GM21717 (cell line): ENCODE measurements around the gene CFAP107.
"Not testable (repeated sequence)": the region's sequence is repeated elsewhere in the genome, so short reads cannot be mapped to it uniquely, and the experiment has no call there.

Experiments used
- ATAC-seq: cut with Tn5 transposase; IDR thresholded peaks from one replicate; pipeline ENCODE4 v1.9.1; 2021; ENCODE audit warnings: mild to moderate bottlenecking, moderate library complexity; ENCODE audit not compliant: unreplicated experiment

The CFAP107 gene

DNA sequence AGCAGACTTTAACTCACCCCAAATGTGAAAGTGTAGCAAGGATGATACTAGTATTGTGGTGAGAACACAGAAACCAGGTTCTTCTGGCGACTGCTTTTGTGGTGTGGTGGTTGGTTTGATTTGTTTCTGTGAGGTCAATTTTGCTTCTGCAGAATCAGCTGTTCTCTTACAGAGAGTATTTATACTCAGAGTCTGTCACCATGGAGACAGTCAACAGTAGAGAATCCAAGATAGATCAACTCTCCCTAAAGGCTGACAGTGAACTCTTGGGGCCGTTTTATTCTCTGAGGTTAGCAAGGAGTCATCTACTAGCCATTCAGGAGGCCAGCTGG is at the start of gene CFAP107:
Gene CFAP107, plus strand, starts transcription at position 209 of the 332 bp plus-strand sequence. CDS start 231 bp downstream, outside the sequence.
- no peak for ATAC-seq

GRCh38 chr1:12696658-12697057 is 49.3 kb upstream of the CFAP107 start:
- ATAC-seq: no peak

DNA sequence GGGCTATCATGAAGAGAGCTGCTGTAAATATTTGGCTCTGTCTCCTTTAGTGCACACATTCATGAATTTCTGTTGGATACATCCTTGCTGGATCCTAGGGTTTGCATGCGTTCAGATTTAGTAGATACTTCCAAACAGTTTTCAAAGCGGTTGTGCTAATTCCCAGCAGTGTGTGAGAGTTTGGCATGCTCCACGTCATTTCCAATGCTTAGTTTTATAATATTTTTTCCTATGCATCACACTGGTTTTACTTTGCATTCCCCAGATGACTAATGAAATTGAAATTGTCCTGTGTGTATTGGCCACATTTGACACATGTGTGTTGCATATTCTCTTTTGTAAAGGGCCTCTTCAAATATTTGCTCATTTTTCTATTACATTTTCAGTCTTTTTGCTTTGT is 48.6 kb upstream of the CFAP107 start:
- no peak for ATAC-seq

GRCh38 chr1:12703821-12704451 is 42.1 kb upstream of the CFAP107 start:
- no peak for ATAC-seq

DNA sequence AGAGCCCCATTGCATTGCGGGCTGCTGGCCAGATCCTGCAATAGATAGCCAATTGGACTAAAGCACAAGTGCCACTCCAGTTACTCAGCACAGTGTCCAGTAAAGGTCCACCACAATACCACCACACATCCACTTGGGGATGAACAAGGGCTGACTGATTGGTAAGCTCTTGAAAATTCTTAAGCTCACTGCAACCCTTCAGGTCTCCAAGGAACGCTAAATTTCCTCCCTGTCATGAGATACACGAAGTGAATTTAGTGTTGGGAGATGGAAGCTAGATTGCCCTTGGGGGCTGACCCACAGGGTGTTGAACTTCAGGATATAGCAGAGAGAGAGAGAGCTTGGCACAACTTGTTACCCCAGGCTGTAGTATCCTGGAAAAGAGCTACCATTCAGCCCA is 39.9 kb upstream of the CFAP107 start:
- ATAC-seq: no peak

- ATAC-seq: no peak
Observed at GRCh38 chr1:12708396-12709090, 37.5 kb upstream of the CFAP107 start.

GRCh38 chr1:12709091-12709491 is 36.9 kb upstream of the CFAP107 start:
- no peak for ATAC-seq

- ATAC-seq: no peak
Observed at GRCh38 chr1:12709696-12710095, 36.3 kb upstream of the CFAP107 start.

DNA sequence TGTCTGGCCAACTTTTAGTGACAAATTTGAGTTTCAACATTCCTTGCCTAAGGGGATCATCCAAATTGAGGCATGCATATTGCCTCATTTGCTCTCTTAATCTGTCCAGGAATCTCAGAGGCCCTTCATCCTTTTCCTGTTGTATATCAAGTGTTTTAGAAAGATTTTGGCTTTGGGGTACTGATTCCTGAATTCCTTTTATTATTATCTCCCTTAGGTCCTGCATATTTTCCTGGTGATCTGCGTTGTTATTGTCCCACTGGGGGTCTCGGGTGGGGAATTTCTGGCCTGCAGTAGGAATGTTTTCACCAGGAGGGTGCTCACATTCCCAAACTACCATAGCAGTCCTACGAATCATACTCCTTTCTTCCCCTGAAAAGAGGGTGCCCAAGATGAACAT is 34.5 kb upstream of the CFAP107 start:
- no peak for ATAC-seq

- ATAC-seq: no peak
Observed at GRCh38 chr1:12712076-12712475, 33.9 kb upstream of the CFAP107 start.

DNA sequence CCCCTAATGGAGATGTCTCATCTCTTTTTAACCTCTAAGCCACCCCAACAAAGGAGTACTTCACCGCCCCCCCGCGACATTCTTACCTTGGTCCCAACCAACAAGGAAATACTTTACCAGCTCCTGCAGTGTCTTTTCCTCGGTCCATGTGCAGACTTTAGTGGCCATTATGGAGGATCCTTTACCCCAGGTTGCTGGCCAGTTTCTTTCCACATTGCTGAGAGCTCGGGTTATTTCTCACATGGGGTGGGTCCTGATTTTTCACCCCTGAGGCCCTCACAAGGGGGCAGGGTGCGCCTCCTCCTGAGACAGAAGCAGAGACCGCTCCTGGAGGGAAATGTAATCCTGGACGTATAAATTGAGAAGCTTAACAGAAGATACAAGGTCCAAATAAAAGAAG is 33.1 kb upstream of the CFAP107 start:
- ATAC-seq: no peak

- not testable (repeated sequence) for ATAC-seq
Observed at GRCh38 chr1:12713651-12714050, 32.3 kb upstream of the CFAP107 start.

DNA sequence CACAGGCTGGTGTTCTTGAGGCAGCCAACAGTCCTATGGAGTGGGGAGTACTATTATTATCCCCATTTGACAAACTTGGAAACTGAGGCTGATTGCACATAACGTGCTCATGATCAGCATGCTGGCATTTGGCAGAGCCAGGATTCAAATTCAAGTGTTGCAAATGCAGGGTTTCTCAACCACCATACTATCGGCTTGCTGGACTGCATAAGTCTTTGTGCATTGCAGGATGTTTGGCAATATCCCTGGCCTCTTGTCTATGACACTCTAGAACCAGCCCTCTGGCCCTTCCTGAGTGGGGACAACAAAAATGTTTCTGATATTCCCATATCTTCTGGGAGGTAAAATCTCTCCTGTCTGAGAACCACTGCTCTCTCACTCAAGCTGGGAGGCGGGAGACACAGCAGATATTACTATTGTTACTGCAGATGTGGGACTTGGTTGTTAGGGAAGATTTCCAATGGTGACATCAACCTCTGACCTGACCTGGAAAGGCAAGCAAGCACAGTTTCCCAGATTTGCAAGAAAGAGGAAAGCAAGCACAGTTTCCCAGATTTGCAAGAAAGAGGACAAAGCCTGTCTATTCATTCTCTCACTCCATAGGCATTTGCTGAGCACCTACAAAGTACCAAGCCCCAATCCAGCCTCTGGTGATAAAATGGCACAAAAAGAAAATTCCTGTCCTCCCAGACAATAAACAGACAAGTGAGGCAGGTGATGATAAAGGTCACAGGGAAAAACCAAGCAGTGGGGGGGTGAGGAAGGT is 31.1 kb upstream of the CFAP107 start:
- ATAC-seq: no peak

DNA sequence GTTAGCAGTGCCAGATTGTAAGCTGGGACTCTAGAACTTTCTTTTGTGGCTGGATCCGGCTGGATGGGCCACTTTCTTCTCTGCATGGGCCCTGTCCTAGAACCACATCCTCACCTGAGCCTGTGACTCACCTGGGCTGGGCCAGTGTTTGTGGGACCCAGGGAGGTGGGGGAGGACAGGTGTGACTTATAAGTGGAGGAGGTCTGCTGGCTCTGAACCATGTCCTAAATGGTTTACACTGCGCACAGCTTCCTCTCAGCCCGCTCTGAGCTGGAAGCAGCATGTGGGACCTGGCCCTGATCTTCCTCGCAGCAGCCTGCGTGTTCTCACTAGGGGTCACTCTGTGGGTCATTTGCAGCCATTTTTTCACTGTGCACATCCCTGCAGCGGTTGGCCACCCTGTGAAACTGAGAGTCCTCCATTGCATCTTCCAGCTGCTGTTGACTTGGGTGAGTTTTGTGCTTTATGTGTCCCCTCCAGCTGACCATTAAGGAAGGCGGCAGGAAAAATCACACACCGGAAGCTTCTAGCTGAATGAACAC is 30.0 kb upstream of the CFAP107 start, which contains the start of gene AADACL3:
Gene AADACL3, plus strand, starts transcription at position 215 of the 542 bp plus-strand sequence. Its CDS starts 67 bp downstream, at position 282.
- ATAC-seq: no peak

GRCh38 chr1:12717301-12717838 is 28.6 kb upstream of the CFAP107 start:
- no peak for ATAC-seq

DNA sequence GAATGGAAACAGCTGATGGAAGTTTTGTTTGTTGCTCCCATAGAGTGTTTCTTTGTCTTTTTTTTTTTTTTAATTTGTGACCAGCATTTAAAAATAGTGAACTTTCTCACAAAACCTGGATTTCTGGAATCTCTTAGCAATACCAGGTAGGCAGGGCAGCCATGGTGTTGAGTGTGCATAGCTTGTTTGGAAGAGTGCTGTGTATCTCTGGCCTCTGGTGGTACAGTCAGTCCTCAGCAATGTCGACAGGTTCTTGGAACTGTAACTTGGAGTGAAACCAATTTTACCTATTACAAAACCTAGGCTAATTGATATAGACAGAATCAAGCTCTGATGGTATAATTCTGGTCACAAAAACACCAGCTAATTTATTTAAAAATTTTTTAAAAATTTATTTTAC is 23.4 kb upstream of the CFAP107 start:
- no peak for ATAC-seq

DNA sequence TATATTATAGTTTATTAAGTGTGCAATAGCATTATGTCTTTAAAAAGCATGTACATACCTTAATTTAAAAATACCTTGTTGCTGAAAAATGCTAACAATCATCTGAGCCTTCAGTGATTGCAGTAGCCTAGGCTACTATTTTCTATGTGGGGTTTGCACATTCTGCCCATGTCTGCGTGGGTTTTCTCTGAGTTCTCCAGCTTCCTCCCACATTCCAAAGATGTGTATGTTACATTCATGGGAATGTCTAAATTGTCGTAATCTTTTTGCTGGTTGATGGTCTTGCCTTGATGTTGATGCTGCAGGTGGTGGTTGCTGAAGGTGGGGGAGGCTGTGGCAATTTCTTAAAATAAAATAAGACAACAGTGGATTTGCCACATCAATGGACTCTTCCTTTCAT is 17.6 kb upstream of the CFAP107 start:
- ATAC-seq: no peak

DNA sequence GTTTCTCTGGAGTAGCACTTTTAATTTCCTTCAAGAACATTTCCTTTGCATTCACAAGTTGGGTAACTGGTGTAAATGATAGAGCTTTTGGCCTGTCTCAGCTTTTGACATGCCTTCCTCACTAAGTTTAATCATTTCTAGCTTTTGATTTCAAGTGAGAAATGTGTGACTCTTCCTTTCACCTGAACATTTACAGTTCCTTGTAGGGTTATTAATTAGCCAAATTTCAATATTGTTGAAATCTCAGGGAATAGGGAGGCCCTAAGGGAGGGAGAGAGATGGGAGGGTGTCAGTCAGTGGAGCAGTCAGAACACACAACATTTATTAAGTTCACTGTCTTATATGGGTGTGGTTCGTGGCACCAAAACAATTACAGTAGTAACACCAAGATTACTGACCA is 15.8 kb upstream of the CFAP107 start:
- ATAC-seq: no peak

GRCh38 chr1:12731084-12731483 is 14.9 kb upstream of the CFAP107 start:
- ATAC-seq: not testable (repeated sequence)

DNA sequence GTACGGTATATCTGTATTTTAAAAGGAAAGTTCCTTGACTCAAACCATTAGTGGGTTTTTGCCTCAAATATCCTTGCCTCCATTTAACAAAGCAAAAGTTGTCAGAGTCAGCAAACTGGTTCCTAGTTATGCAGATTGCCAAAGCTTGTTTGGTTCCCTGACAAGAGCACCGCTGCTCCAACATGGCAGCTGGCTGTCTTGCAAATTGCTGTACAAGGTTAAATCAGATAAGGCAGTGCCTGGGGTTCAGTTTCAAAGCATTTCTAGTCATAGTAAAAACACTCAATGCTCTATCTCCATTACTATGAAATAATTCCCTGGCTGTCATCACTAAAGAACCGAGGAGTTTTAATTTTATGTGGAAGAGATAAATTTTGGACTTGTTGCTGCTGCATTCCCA is 11.3 kb upstream of the CFAP107 start:
- ATAC-seq: no peak

- no peak for ATAC-seq
Observed at GRCh38 chr1:12738934-12739333, 7.1 kb upstream of the CFAP107 start.
